SH-SY5Y (cell line): Measurements from ENCODE around the gene C22orf15.

Source experiments
- GATA2 ChIP-seq: IDR thresholded peaks from 2 replicates; pipeline ENCODE4 v1.6.1; 2011; ENCODE audit warnings: mild to moderate bottlenecking, low read depth, low read length
- GATA3 ChIP-seq: IDR thresholded peaks from 2 replicates; pipeline ENCODE4 v1.6.1; 2011; ENCODE audit warnings: low read depth, mild to moderate bottlenecking, low read length, moderate library complexity

- TF ChIP-seq GATA3 (no peak), GATA2 (no peak)
Observed at GRCh38 chr22:23787910-23788309, 25.1 kb downstream of the C22orf15 start.
